OCI-LY1 (cell line): ENCODE data around the gene GRID2.

Experiments
- H2AFZ ChIP-seq: fragments of 200-600 bp; sonication (generic), shearing (Covaris generic); 2 replicates; pipeline ENCODE4 v1.6.0; 2014; ENCODE audit warnings: antibody characterized with exemption, mild to moderate bottlenecking, low read length
- H3F3A ChIP-seq: fragments of 200-600 bp; sonication (generic), shearing (Covaris generic); 2 replicates; pipeline ENCODE4 v1.6.0; 2014; ENCODE audit warnings: mild to moderate bottlenecking, antibody characterized with exemption, low read length, moderate library complexity; ENCODE audit not compliant: insufficient read depth
- H3K27ac ChIP-seq: fragments of 200-600 bp; sonication (generic); 2 replicates; pipeline ENCODE4 v1.5.1; 2014; ENCODE audit warnings: low read length, mixed run types, mild to moderate bottlenecking, low read depth; ENCODE audit not compliant: poor library complexity, severe bottlenecking
- H3K27me3 ChIP-seq: fragments of 200-600 bp; sonication (generic); 2 replicates; pipeline ENCODE4 v1.6.0; 2014; ENCODE audit warnings: antibody characterized with exemption, mild to moderate bottlenecking, low read length, moderate library complexity; ENCODE audit not compliant: insufficient read depth
- H3K36me3 ChIP-seq: fragments of 200-600 bp; sonication (generic); 2 replicates; pipeline ENCODE4 v1.6.1; 2014; ENCODE audit warnings: mild to moderate bottlenecking, antibody characterized with exemption, low read length, moderate library complexity, mixed read lengths; ENCODE audit not compliant: insufficient read depth
- H3K4me1 ChIP-seq: fragments of 200-600 bp; sonication (generic); 2 replicates; pipeline ENCODE4 v1.5.1; 2014; ENCODE audit warnings: mild to moderate bottlenecking, low read length, moderate library complexity; ENCODE audit not compliant: insufficient read depth, severe bottlenecking
- H3K4me2 ChIP-seq: fragments of 200-600 bp; sonication (generic), shearing (Covaris generic); 2 replicates; pipeline ENCODE4 v1.6.1; 2014; ENCODE audit warnings: low read length
- H3K4me3 ChIP-seq: fragments of 200-600 bp; sonication (generic); 2 replicates; pipeline ENCODE4 v1.5.1; 2014; ENCODE audit warnings: low read length, low read depth, mild to moderate bottlenecking, mixed read lengths; ENCODE audit not compliant: poor library complexity, severe bottlenecking
- H3K79me2 ChIP-seq: fragments of 200-600 bp; shearing (Covaris generic); 2 replicates; pipeline ENCODE4 v1.6.1; 2016; ENCODE audit warnings: mixed run types, low read length, mixed read lengths; ENCODE audit not compliant: insufficient read depth
- H3K9ac ChIP-seq: fragments of 200-600 bp; sonication (generic), shearing (Covaris generic); 2 replicates; pipeline ENCODE4 v1.6.1; 2014; ENCODE audit warnings: mild to moderate bottlenecking, low read length, mixed read lengths
- H3K9me2 ChIP-seq: fragments of 200-600 bp; sonication (generic), shearing (Covaris generic); 2 replicates; pipeline ENCODE4 v1.6.1; 2014; ENCODE audit warnings: low read depth, mild to moderate bottlenecking, low read length, mixed read lengths
- H3K9me3 ChIP-seq: fragments of 200-600 bp; shearing (Covaris generic); 2 replicates; pipeline ENCODE4 v1.6.1; 2014; ENCODE audit warnings: low read length, mixed read lengths
- H4K20me1 ChIP-seq: fragments of 200-600 bp; sonication (generic), shearing (Covaris generic); 2 replicates; pipeline ENCODE4 v1.6.0; 2016; ENCODE audit warnings: mild to moderate bottlenecking, low read length; ENCODE audit not compliant: insufficient read depth
- EZH2 ChIP-seq: fragments of 200-600 bp; sonication (generic), shearing (Covaris generic); IDR thresholded peaks from 2 replicates; pipeline ENCODE4 v1.8.0; 2017; ENCODE audit warnings: borderline replicate concordance, mixed run types, mild to moderate bottlenecking, antibody characterized with exemption, low read length, moderate library complexity, mixed read lengths
- TF ChIP-seq, protein P1 (sequence below): fragments of 200-600 bp; sonication (generic), shearing (Covaris generic); IDR thresholded peaks from 2 replicates; pipeline ENCODE4 v1.5.1; 2017; ENCODE audit warnings: mild to moderate bottlenecking, antibody characterized with exemption, low read length, moderate library complexity, mixed read lengths

The GRID2 gene

DNA sequence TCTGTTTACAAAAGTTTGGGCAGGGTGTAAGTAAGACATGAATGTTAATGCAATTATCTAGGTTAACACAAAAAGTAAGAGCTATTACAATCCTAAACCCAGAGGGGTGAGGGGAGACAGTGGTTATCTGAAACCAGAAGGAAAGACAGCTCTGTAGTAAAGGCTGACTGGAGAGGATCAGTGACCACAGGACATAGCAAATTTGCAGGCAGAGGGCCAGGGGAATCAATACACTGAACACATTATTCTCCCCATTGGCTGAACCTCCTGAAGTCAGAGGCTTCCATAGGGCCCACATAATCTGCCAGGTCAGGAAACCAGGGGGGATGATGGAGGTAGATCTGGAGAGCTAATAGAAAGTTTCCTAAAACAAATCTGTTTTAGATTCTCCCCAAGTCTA is 835.4 kb downstream of the GRID2 start:
- H3K9me2 ChIP-seq = no peaks in the 10 kb centered on the region
- no peak overlapping the region for H3K4me3 ChIP-seq
- no peak overlapping the region for H2AFZ ChIP-seq
- no peaks in the 10 kb centered on the region for H3K27me3 ChIP-seq
- no peaks in the 10 kb centered on the region for H3K9me3 ChIP-seq
- H4K20me1 ChIP-seq = no peaks in the 10 kb centered on the region
- H3K36me3 ChIP-seq = no peaks in the 10 kb centered on the region
- TF ChIP-seq EZH2 = no peak
- TF ChIP-seq, protein P1, sequence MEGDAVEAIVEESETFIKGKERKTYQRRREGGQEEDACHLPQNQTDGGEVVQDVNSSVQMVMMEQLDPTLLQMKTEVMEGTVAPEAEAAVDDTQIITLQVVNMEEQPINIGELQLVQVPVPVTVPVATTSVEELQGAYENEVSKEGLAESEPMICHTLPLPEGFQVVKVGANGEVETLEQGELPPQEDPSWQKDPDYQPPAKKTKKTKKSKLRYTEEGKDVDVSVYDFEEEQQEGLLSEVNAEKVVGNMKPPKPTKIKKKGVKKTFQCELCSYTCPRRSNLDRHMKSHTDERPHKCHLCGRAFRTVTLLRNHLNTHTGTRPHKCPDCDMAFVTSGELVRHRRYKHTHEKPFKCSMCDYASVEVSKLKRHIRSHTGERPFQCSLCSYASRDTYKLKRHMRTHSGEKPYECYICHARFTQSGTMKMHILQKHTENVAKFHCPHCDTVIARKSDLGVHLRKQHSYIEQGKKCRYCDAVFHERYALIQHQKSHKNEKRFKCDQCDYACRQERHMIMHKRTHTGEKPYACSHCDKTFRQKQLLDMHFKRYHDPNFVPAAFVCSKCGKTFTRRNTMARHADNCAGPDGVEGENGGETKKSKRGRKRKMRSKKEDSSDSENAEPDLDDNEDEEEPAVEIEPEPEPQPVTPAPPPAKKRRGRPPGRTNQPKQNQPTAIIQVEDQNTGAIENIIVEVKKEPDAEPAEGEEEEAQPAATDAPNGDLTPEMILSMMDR = no peak
- no peaks in the 10 kb centered on the region for H3K79me2 ChIP-seq
- H3F3A ChIP-seq = no peaks in the 10 kb centered on the region
- H3K27ac ChIP-seq = no peak overlapping the region
- H3K4me1 ChIP-seq = no peaks in the 10 kb centered on the region
- no peak overlapping the region for H3K4me2 ChIP-seq
- H3K9ac ChIP-seq = no peak overlapping the region

GRCh38 chr4:93143902-93144301 is 840.1 kb downstream of the GRID2 start:
- Histone ChIP-seq H3K9me2 (no peaks in the 10 kb centered on the region), H3K4me2 (no peak overlapping the region), H3K27me3 (no peaks in the 10 kb centered on the region), H3K9me3 (no peaks in the 10 kb centered on the region), H3K79me2 (no peaks in the 10 kb centered on the region), H3K4me3 (no peak overlapping the region), H4K20me1 (no peaks in the 10 kb centered on the region), H3K4me1 (no peaks in the 10 kb centered on the region), H3K36me3 (no peaks in the 10 kb centered on the region), H3F3A (no peaks in the 10 kb centered on the region), H3K27ac (no peak overlapping the region), H2AFZ (no peak overlapping the region), H3K9ac (no peak overlapping the region)
- no peak for TF ChIP-seq EZH2
- TF ChIP-seq, protein P1 = no peak

DNA sequence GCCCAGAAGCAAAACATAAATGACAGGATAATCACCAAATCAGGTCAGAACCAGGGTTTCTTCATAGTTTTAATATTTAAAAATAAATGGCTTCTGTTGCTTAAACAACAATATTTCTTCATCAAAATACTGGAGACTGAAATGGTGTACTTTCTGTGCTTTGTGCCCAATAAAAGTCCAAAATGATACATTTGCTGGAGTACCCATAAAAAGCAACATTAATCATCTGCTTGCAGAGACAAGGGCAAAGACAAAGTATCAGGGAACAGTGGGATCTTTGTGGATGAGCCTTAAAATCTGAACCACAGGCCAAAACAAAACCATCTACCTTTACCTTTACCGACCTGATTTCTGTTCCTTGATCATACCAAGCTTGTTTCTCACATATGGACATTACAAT is 840.9 kb downstream of the GRID2 start:
- Histone ChIP-seq H4K20me1 (no peaks in the 10 kb centered on the region), H3K4me1 (no peaks in the 10 kb centered on the region), H3K27ac (no peak overlapping the region), H3K4me2 (no peak overlapping the region), H2AFZ (no peak overlapping the region), H3K79me2 (no peaks in the 10 kb centered on the region), H3K9me3 (no peaks in the 10 kb centered on the region), H3K9me2 (no peaks in the 10 kb centered on the region), H3K27me3 (no peaks in the 10 kb centered on the region), H3K36me3 (no peaks in the 10 kb centered on the region), H3K4me3 (no peak overlapping the region), H3F3A (no peaks in the 10 kb centered on the region), H3K9ac (no peak overlapping the region)
- TF ChIP-seq EZH2 = no peak
- TF ChIP-seq, protein P1 = no peak
